T-cell (primary cell): ENCODE measurements around the gene FAM240A. TPM values are rescaled to one million over a fixed set of nuclear protein-coding genes. Genes with fewer than 3 reads are reported as not detected.

Source experiments
- ATAC-seq, 4 experiments: fragments of 200-7000 bp in 3 of 4; fragments of 150-1000 bp in 1 of 4; cut with Tn5 transposase; replicated peaks in 1 of 4; 1 replicate in 3 of 4; 2 replicates in 1 of 4; pipeline ENCODE4 v1.10.0; 2021; ENCODE audit warnings: moderate library complexity in 3 of 4, mild to moderate bottlenecking in 2 of 4, moderate number of reproducible peaks in 1 of 4
- CTCF ChIA-PET, 2 donors: fragments of 300-600 bp; sonication (Branson Sonifier 250); formaldehyde crosslinking; loops; one replicate each; lab custom pipeline; 2022; ENCODE audit warnings: antibody characterized with exemption in 2 of 2; lab: Charles Lee
- POLR2A ChIA-PET, 2 donors: fragments of 300-600 bp; sonication (Branson Sonifier 250); formaldehyde crosslinking; loops; one replicate each; lab custom pipeline; 2022; ENCODE audit warnings: antibody characterized with exemption in 2 of 2; lab: Charles Lee
- DNase-seq, 35 experiments: peaks; one replicate each; pipeline versions ENCODE4 v3.0.0 to v3.0.0-alpha.2; 2013 to 2023
- H3K27ac ChIP-seq: one replicate; pipeline ENCODE4 v1.5.1; 2013; ENCODE audit warnings: low read length
- H3K27me3 ChIP-seq, 2 experiments: replicated peaks in 1 of 2; 1 replicate in 1 of 2; 2 replicates in 1 of 2; pipeline versions ENCODE4 v1.6.1 to v1.7.0; 2013; ENCODE audit warnings: low read length in 1 of 2, mixed read lengths in 1 of 2; ENCODE audit not compliant: control insufficient read depth in 2 of 2, insufficient read depth in 2 of 2; ENCODE audit errors: extremely low read depth in 1 of 2
- H3K36me3 ChIP-seq, 2 donors: 1 replicate in 1 of 2; 2 replicates in 1 of 2; pipeline versions ENCODE4 v1.6.1 to v1.7.0; 2013; ENCODE audit warnings: low read length in 1 of 2; ENCODE audit not compliant: control insufficient read depth in 2 of 2, insufficient read depth in 1 of 2; ENCODE audit errors: extremely low read depth in 1 of 2
- H3K4me1 ChIP-seq, 2 experiments: 1 replicate in 1 of 2; 2 replicates in 1 of 2; pipeline versions ENCODE4 v1.6.1 to v1.7.0; 2013; ENCODE audit warnings: low read length in 2 of 2, mixed read lengths in 1 of 2; ENCODE audit not compliant: insufficient read depth in 2 of 2, control insufficient read depth in 1 of 2; ENCODE audit errors: extremely low read depth in 1 of 2
- H3K4me3 ChIP-seq, 2 donors: 1 replicate in 1 of 2; 2 replicates in 1 of 2; pipeline versions ENCODE4 v1.5.1 to v1.7.0; 2013; ENCODE audit warnings: mild to moderate bottlenecking in 2 of 2, low read length in 1 of 2, moderate library complexity in 1 of 2; ENCODE audit not compliant: control insufficient read depth in 1 of 2; ENCODE audit errors: extremely low read depth in 1 of 2
- H3K9me3 ChIP-seq: 2 replicates; pipeline ENCODE4 v1.7.0; 2013
- H3K27ac Mint-ChIP-seq, 2 donors: one replicate each; pipeline ENCODE4 v1.8.0; 2020 to 2021; ENCODE audit warnings: mild to moderate bottlenecking in 2 of 2, mixed read lengths in 2 of 2
- H3K27me3 Mint-ChIP-seq, 2 donors: one replicate each; pipeline ENCODE4 v1.8.0; 2021 to 2022; ENCODE audit warnings: mixed read lengths in 2 of 2
- H3K36me3 Mint-ChIP-seq: one replicate; pipeline ENCODE4 v1.8.0; 2021; ENCODE audit warnings: mixed read lengths
- H3K4me1 Mint-ChIP-seq, 3 donors: one replicate each; pipeline ENCODE4 v1.8.0; 2020 to 2022; ENCODE audit warnings: mixed read lengths in 3 of 3, mild to moderate bottlenecking in 1 of 3
- H3K4me3 Mint-ChIP-seq, 3 donors: one replicate each; pipeline ENCODE4 v1.8.0; 2020 to 2022; ENCODE audit warnings: mild to moderate bottlenecking in 3 of 3, mixed read lengths in 3 of 3, moderate library complexity in 3 of 3
- H3K9me3 Mint-ChIP-seq, 3 donors: one replicate each; pipeline ENCODE4 v1.8.0; 2020 to 2022; ENCODE audit warnings: mixed read lengths in 3 of 3
- WGBS: methylation state at CpG from one replicate; pipeline ENCODE4 v1.1.5; 2013; ENCODE audit warnings: missing lambda C conversion rate; ENCODE audit not compliant: insufficient coverage; 5-methylcytosine and 5-hydroxymethylcytosine counted together
- total RNA-seq, 35 experiments: library from RNA in 6 of 35; stranded (reverse) in 6 of 35; fragments of 120-200 nt in 1 of 35; gene quantifications; one replicate each; pipeline versions ENCODE4 v1.2.1 to v1.2.4 and lab custom pipeline; 2013 to 2026

Gene FAM240A
- total RNA-seq, 5 donors from 2014 or later (not counting 1 experiment from before 2014, with no cell fraction given) = not detected

DNA sequence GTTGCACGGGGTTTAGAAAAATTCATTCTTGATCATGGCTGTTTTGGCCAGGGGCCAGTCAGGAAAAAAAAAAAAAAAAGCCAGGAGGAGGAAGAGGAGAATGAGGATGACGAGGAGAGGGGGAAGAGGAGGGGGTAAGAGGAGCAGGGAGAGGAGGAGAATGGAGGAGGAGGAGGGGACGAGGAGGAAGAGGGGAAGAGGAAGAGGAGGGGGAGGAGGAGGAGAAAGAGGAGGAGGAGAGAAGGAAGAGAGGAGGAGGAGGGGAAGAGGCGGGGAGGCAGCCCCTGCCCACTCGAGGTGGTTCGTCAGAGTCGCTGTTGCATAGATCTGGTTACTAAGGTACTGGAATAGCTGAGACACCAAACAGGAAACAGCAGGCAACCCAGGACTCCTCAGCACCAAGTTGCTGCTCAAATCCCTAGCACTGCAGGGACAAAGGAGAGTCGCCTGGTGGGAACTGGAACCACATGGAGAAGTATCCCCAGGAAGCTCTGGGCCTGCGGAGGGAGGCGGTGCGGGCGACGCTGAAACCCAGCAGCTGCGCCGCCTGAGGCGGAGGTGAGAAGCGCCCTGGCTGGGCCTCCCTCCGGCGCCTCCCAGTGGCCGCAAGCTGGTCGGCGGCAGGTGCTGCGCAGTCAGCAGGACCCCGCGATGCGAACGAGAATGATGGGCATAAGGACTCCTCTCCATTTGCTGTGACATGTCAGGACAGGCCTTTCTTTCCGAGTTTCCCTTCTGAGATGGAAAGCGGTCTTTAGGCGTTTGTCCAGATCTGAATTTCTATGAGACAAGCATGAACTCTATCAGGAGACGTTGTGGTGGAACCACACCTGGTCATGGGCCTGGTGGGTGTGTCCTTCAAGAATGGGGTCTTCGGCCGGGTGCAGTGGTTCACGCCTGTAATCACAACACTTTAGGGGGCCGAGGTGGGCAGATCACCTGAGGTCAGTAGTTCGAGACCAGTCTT is 17.5 kb downstream of the FAM240A start:
- H3K4me3 ChIP-seq = peak overlapping the region; percentile 37 to 70
- H3K4me1 Mint-ChIP-seq = peaks cover 24 to 27% (median 24%) of the 10 kb centered on the region in 3 donors
- H3K36me3 ChIP-seq = no peaks in the 10 kb centered on the region
- POLR2A ChIA-PET = interaction anchor here (0.6 to 0.7 kb wide), 3 partner anchors 15 to 141 kb away, joined by 3 to 4 read pairs (median 3); no protein-coding TSS in a partner anchor
- H3K4me1 ChIP-seq = peaks cover 21 to 27% of the 10 kb centered on the region in 2 experiments
- DNase-seq = peak; percentile 52 to 87 (median 72)
- H3K9me3 ChIP-seq = no peaks in the 10 kb centered on the region
- H3K27ac ChIP-seq = no peak overlapping the region
- no peaks in the 10 kb centered on the region for H3K36me3 Mint-ChIP-seq
- no peaks in the 10 kb centered on the region for H3K9me3 Mint-ChIP-seq
- H3K27me3 ChIP-seq = peaks cover 0 to 4% of the 10 kb centered on the region in 2 experiments
- peak overlapping the region; percentile 69 to 84 for H3K27ac Mint-ChIP-seq
- 8% methylated on average over 26 of the region's 36 CpGs for WGBS
- H3K27me3 Mint-ChIP-seq = no peaks in the 10 kb centered on the region
- peak overlapping the region; percentile 45 to 72 (median 57) for H3K4me3 Mint-ChIP-seq
- ATAC-seq = peak; percentile 97 to 99 (median 98)
- CTCF ChIA-PET = interaction anchor here (0.6 to 3.0 kb wide), 17 partner anchors 11 to 1733 kb away, joined by 3 to 54 read pairs (median 3); partner anchors contain the start of gene PTPN23 (in 1 of the 2)

DNA sequence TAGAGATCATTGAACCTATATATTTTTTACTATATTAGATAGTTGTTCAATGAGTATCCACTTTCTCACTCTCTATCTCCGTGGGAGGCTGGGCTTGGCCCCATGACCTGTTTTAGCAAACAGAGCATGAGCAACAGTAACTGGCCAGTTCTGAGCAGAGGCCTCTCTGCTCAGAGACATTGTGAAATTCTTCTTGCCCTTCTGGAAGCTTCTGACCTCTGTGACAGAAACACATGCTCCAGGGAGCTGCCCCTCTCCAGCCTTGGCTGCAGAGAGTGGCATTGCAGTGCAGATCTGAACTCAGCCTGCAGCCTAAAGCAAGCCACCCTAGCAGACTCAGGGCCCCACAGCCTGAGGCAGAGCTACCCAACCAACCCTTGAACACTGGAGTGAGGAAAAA is 20.5 kb downstream of the FAM240A start:
- peaks cover 23 to 29% of the 10 kb centered on the region in 2 experiments for H3K4me1 ChIP-seq
- DNase-seq (no peak), ATAC-seq (no peak)
- Mint-ChIP-seq H3K4me3 (no peak overlapping the region), H3K27me3 (peaks cover 0 to 2% of the 10 kb centered on the region in 2 donors), H3K36me3 (no peaks in the 10 kb centered on the region), H3K9me3 (no peaks in the 10 kb centered on the region), H3K27ac (no peak overlapping the region), H3K4me1 (peaks cover 25 to 30% (median 26%) of the 10 kb centered on the region in 3 donors)
- no peaks in the 10 kb centered on the region for H3K36me3 ChIP-seq
- no peaks in the 10 kb centered on the region for H3K9me3 ChIP-seq
- POLR2A ChIA-PET = no interaction called here
- CTCF ChIA-PET = interaction anchor here (0.6 to 2.2 kb wide), 2 partner anchors 144 to 262 kb away, joined by 8 to 9 read pairs; no protein-coding TSS in a partner anchor
- H3K4me3 ChIP-seq = no peak overlapping the region
- no peak overlapping the region for H3K27ac ChIP-seq
- no CpG with 5 or more reads among the region's 1 CpG for WGBS
- peaks cover 0 to 8% of the 10 kb centered on the region in 2 experiments for H3K27me3 ChIP-seq

DNA sequence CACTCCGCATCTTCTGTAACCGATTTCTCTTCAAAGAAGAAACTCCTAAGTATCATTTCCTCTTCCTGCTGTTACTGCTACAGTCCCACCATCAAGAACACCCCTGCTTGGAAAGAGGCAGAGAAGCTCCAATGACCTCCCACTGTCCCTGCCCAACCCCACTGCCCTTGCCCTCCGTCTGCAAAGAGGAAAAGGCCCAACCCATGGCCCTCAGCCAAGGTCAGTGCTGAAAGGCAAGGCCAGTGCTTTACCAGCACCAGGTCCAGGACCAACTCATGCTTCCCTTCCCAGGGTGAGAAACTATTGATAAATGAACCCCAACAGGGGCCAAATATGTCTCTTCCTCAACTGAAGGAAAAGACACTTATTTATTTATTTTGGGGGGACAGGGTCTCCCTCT is 22.5 kb downstream of the FAM240A start:
- Histone ChIP-seq H3K27me3 (peaks cover 0 to 8% of the 10 kb centered on the region in 2 experiments), H3K4me1 (peaks cover 12 to 13% of the 10 kb centered on the region in 2 experiments), H3K9me3 (no peaks in the 10 kb centered on the region), H3K4me3 (no peak overlapping the region), H3K27ac (no peak overlapping the region), H3K36me3 (no peaks in the 10 kb centered on the region)
- peaks cover 0 to 2% of the 10 kb centered on the region in 2 donors for H3K27me3 Mint-ChIP-seq
- ChIA-PET POLR2A (no interaction called here), CTCF (no interaction called here)
- H3K27ac Mint-ChIP-seq = no peak overlapping the region
- no peaks in the 10 kb centered on the region for H3K36me3 Mint-ChIP-seq
- 10% methylated on average over 2 of the region's 3 CpGs for WGBS
- ATAC-seq (no peak), DNase-seq (no peak)
- H3K9me3 Mint-ChIP-seq = peaks cover 0 to 3% (median 0%) of the 10 kb centered on the region in 3 donors
- peaks cover 11 to 14% (median 14%) of the 10 kb centered on the region in 3 donors for H3K4me1 Mint-ChIP-seq
- H3K4me3 Mint-ChIP-seq = no peak overlapping the region

DNA sequence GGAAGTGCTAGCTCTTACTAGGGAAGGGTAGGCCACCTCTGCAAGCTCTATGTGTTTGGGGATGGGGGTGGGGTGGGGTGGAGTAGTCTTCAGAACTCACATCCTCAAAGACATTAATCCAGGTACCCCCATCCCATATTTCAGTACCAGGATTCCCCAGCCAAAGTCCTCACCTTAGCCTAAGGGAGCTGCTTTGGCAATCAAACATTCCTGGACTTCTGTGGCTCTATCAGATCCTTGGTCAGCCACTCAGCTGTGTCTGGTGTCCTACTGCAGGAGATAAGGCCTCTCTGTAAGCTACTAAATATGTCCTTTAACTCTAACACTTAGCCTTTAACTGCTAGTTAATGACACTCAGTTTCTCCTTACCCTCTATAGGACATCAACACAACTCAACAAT is 26.9 kb downstream of the FAM240A start:
- peaks cover 0 to 10% of the 10 kb centered on the region in 2 experiments for H3K27me3 ChIP-seq
- ATAC-seq = no peak
- Mint-ChIP-seq H3K4me3 (no peak overlapping the region), H3K36me3 (no peaks in the 10 kb centered on the region), H3K9me3 (peaks cover 5 to 16% (median 14%) of the 10 kb centered on the region in 3 donors), H3K27me3 (peaks cover 8 to 26% of the 10 kb centered on the region in 2 donors), H3K27ac (no peak overlapping the region), H3K4me1 (peaks cover 6 to 8% (median 8%) of the 10 kb centered on the region in 3 donors)
- POLR2A ChIA-PET = no interaction called here
- H3K36me3 ChIP-seq = no peaks in the 10 kb centered on the region
- no peak overlapping the region for H3K27ac ChIP-seq
- no peak overlapping the region for H3K4me3 ChIP-seq
- no peak for DNase-seq
- peaks cover 5 to 8% of the 10 kb centered on the region in 2 experiments for H3K4me1 ChIP-seq
- peaks cover 4% of the 10 kb centered on the region for H3K9me3 ChIP-seq
- CTCF ChIA-PET = no interaction called here

DNA sequence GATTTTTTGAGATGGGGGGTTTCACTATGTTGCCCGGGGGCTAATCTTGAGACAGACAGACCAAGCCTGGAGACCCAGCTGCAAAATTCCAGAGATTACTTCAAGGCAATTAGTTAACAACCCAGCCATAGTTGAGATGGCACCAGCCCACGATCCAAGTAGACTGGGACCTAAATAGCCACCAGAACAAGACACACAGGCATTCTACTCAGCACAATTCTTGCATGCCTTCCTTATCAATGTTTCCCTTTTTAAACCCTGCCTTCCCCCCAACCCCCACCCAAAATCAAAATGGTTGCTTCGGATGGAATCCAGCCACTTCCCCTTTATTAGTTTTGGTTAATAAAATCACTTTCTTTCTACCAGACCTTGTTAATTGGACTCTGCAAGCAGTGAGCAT is 28.6 kb downstream of the FAM240A start:
- H3K27me3 ChIP-seq = peaks cover 0 to 12% of the 10 kb centered on the region in 2 experiments
- CTCF ChIA-PET = interaction anchor here in 1 of 2 donors (1.1 kb wide), 1 partner anchor 11 kb away, joined by 3 read pairs; no protein-coding TSS in a partner anchor
- ATAC-seq = no peak
- Mint-ChIP-seq H3K36me3 (no peaks in the 10 kb centered on the region), H3K27ac (no peak overlapping the region), H3K4me3 (no peak overlapping the region), H3K27me3 (peaks cover 11 to 31% of the 10 kb centered on the region in 2 donors), H3K9me3 (peaks cover 5 to 16% (median 14%) of the 10 kb centered on the region in 3 donors), H3K4me1 (no peaks in the 10 kb centered on the region)
- POLR2A ChIA-PET = no interaction called here
- no peaks in the 10 kb centered on the region for H3K36me3 ChIP-seq
- H3K4me3 ChIP-seq = no peak overlapping the region
- no peak overlapping the region for H3K27ac ChIP-seq
- whole genome bisulfite sequencing = 83% methylated on average over 1 of the region's 3 CpGs
- peaks cover 4% of the 10 kb centered on the region for H3K9me3 ChIP-seq
- no peaks in the 10 kb centered on the region for H3K4me1 ChIP-seq
- no peak for DNase-seq

DNA sequence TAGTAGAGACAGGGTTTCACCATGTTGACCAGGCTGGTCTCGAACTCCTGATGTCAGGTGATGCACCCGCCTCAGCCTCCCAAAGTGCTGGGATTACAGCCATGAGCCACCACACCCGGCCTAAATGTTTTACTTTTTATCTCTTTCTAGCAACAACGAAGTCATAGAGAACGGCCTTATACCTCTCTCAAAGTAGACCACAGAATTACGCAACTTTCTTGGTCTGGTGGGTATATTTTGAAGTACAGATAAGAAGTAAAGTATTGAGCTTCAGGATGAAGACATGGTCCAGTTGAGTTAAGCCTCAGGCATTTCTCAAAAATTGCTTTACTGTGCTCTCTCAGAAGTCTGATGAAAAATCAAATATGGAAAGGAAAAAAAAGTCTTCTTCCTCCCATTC is 30.6 kb downstream of the FAM240A start:
- POLR2A ChIA-PET = no interaction called here
- H3K36me3 ChIP-seq = no peaks in the 10 kb centered on the region
- Mint-ChIP-seq H3K4me1 (no peaks in the 10 kb centered on the region), H3K4me3 (no peak overlapping the region), H3K27me3 (peaks cover 17 to 42% of the 10 kb centered on the region in 2 donors), H3K9me3 (peaks cover 5 to 16% (median 14%) of the 10 kb centered on the region in 3 donors), H3K36me3 (no peaks in the 10 kb centered on the region), H3K27ac (no peak overlapping the region)
- no CpG with 5 or more reads among the region's 6 CpGs for WGBS
- DNase-seq (no peak), ATAC-seq (no peak)
- H3K9me3 ChIP-seq = peaks cover 4% of the 10 kb centered on the region
- CTCF ChIA-PET = no interaction called here
- no peak overlapping the region for H3K27ac ChIP-seq
- H3K27me3 ChIP-seq = peaks cover 0 to 13% of the 10 kb centered on the region in 2 experiments
- no peaks in the 10 kb centered on the region for H3K4me1 ChIP-seq
- H3K4me3 ChIP-seq = no peak overlapping the region
